HG03521 (cell line): Measurements from ENCODE around the gene RPS6KB1.
"Not testable (repeated sequence)": the region's sequence is repeated elsewhere in the genome, so short reads cannot be mapped to it uniquely, and the experiment has no call there.

Experiments used
- ATAC-seq: cut with Tn5 transposase; IDR thresholded peaks from one replicate; pipeline ENCODE4 v1.9.1; 2021; ENCODE audit warnings: mild to moderate bottlenecking, moderate library complexity; ENCODE audit not compliant: unreplicated experiment

Gene RPS6KB1

DNA sequence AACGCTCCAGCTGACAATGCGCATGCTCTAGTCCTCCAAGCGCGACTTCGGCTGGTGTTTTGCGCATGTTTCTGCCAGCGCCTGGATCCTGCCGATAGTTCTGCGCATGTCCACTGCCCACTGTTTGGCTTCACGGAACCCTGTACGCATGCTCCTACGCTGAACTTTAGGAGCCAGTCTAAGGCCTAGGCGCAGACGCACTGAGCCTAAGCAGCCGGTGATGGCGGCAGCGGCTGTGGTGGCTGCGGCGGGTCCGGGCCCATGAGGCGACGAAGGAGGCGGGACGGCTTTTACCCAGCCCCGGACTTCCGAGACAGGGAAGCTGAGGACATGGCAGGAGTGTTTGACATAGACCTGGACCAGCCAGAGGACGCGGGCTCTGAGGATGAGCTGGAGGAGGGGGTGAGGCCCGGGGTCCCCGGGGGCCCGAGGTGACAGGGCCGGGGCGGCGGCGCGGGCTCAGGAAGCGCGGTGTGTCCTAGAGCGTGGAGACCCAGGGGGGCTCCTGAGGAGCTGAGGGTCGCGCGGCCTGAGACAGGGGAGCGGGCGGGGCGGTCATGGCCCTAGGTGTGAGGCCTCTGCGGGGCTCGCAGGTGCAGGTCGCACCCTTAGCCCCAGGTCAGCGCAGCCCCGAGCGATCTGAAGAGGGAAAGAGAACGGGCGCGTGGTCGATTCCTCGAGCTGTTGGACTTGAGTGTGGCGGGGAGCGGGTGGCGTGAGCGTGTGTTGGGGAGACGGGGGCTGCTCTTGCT lies at the start of gene RPS6KB1, which contains the start of gene TUBD1:
RPS6KB1 (plus strand) TSS at position 198 of the 752 bp plus-strand sequence; CDS start at position 262, 64 bp downstream.
TUBD1 (minus strand) TSS at position 20 of the 752 bp plus-strand sequence. CDS start 1,941 bp downstream, outside the sequence.
- ATAC-seq = peak; percentile 89

DNA sequence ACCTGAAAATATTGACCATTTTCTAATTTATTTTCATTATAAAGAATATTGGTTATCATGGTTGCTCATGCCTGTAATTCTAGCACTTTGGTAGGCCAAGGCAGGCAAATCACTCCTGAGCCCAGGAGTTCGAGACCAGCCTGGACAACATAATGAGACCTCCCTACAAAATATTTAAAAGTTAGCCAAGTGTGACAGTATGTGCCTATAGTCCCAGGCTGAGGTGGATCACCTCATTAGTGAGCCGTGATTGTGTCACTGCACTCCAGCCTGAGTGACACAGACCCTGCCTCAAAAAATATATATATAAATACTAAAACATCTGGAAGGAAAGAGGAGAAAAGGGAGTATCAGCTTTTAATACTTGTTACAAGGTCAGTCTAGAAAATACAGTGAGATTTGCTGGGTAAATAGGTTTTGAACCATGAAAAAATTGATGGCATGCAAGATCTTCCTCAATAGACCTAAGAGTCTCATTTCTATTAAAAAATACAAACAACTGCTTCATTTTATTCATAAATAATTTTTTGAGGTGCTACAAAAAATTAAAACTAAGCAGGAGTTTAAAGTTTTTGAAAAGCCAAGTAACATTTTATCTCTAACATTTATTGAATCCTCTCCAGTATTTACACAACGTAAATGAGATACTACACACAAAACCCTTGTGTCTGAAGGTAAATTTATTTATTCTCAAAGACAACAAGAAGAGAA lies 47.9 kb upstream of the RPS6KB1 start:
- ATAC-seq = no peak

DNA sequence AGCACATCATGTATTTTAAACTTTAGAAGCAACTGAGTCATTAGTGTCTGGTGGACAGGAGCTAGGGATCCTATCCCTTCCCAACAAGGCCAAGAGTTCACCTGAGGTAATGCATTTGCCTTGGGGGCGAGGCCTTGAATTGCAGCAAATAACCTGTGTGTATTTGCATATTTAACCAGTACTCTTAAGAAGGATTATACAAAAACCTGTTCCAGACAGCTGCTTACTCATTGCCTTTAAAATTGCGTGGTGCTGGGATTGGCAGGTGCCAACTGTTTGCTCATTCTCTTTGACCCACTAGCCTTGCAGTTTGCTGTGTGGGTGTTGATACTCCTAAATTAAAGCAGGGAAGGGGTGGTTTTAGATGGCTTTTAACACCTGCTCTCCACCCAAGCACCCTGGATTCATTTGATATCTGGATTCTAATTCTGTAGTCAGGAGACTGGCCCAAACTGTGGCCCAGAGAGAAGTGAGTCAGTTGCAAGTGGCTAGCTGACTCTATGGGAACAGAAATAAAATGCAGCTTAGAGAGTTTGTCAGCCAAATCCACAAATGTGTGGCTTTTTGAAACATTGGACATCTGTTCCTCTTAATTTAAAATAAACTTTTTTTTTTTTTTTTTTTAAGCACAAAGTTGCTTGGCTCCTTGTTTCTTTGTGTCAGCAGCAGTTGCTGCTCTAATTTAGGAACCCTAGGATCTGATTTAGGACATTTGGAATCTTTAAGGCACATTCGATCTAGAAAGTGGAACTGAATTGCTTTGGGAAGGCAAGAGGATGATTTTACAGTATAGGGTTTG lies 47.1 kb upstream of the RPS6KB1 start:
- no peak for ATAC-seq

DNA sequence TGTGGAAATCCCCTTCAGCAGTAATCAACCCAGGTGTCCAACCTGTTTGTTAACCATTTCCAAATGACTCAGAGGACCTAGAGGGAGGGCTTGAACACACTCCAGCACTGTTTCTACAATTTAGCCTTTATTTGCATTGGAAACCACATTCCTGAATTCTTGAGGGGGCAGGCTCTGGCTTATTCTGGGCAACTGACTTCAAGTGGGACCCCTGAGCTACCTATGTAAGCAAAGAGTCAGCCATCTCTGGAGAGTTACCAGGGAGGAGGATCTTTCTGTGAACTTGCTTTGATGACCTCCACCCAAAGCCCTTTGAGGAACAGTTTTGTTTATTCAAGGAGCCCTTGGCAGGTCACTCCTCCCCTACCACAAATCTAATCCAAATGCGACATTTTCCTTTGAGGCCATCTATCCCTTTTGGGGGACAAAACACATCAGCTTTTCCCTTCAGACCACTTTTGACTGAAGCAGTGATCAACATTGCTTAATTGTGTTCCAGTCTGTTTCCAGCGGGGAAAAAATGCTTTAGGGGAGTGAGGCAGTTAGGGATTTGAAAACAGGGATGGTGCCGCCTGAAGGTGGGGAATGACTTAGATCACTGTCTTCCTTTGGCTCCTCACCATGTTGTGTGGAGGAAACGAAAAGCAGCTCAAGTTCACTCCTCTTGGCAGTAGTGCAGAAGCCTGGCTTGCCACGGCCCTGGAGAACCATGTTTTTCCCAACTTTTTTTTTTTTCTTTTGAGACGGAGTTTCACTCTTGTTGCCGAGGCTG lies 46.3 kb upstream of the RPS6KB1 start:
- no peak for ATAC-seq

DNA sequence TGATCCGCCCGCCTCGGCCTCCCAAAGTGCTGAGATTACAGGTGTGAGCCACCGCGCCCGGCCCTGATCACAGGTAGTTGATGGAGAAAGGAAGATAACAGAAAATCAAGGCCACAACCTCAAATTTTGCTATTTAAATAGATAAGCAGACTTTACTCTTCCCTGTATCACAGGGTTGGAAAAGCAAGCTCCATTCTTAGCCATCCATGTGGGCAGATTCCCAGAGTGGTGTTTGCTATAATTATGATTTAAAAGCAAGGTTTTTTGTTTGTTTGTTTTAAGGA lies 44.6 kb upstream of the RPS6KB1 start:
- no peak for ATAC-seq

DNA sequence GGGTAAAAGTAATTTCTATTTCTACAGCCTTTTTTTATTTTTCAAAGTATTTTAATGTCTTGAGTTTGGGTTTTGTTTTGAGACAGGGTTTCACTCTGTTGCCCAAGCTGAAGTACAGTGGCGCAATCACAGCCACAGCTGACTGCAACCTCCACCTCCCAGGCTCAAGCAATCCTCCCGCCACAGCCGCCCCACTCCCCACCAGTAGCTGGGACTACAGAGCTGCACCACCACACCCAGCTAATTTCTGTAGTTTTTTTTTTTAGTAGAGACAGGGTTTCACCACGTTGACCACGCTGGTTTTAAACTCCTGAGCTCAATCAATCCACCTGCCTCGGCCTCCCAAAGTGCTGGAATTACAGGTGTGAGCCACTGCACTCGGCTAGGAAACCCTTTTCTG lies 44.1 kb upstream of the RPS6KB1 start:
- no peak for ATAC-seq

DNA sequence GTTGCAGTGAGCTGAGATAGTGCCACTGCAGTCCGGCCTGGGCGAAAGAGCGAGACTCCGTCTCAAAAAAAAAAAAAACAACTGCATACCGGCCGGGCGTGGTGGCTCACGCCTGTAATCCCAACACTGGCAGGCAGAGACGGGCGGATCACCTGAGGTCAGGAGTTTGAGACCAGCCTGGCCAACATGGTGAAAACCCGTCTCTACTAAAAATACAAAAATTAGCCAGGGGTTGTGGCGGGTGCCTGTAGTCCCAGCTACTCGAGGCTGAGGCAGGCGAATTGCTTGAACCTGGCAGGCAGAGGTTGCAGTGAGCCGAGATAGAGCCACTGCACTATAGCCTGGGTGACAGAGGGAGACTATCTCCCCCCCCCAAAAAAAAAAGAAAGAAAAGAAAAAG lies 42.6 kb upstream of the RPS6KB1 start:
- not testable (repeated sequence) for ATAC-seq

DNA sequence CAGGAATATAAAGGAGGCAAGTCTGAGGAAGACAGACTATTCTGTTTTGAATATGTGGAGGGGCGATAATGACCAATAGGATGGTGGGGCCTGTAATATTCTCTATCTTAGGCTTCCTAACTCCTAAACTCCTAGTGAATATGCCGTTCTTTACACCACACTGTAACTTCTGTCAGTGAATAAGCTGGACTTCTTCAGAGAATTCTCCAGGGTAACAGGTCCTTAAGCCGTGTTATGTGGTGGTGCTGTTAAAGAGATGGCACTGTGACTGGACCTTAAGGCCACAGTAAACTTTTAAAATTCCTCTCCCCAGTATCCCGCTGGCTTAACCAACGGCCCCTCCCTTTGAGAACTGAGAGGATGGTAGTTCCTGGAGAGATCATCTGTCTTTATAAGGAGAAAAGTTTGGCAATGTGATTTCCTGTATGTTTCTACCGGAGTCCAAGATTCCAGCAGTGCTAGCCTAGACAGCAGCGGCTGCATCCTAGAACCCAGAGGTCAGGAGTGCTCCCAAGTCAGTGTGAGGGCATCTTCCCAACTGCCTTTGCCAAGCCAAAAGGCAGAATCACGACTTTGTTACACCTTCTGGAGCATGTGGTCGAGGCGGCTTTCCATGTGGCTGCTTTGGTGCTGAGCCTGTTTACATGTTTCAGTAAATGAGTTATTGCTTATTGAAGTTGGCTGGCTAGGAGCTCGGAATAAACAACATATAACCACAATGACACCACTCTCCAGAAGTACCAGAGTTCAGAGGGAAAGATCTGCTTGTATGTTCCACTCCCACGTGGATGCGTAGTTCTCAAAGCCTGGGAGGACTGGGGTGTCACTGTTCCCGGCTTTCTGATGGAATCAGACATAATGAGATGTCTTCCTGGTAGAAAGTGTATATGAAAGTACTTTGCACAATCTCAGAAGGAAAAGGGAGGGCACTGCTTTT lies 41.2 kb upstream of the RPS6KB1 start:
- no peak for ATAC-seq

DNA sequence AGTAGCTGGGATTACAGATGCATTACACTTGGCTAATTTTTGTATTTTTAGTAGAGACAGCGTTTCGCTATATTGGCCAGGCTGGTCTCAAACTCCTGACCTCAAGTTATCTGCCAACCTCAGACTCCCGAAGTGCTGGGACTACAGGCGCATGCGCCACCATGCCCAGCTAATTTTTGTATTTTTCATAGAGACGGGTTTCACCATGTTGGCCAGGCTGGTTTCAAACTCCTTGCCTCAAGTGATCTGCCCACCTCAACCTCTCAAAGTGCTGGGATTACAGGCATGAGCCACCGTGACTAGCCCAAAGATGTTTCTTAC lies 40.1 kb upstream of the RPS6KB1 start:
- ATAC-seq = not testable (repeated sequence)

DNA sequence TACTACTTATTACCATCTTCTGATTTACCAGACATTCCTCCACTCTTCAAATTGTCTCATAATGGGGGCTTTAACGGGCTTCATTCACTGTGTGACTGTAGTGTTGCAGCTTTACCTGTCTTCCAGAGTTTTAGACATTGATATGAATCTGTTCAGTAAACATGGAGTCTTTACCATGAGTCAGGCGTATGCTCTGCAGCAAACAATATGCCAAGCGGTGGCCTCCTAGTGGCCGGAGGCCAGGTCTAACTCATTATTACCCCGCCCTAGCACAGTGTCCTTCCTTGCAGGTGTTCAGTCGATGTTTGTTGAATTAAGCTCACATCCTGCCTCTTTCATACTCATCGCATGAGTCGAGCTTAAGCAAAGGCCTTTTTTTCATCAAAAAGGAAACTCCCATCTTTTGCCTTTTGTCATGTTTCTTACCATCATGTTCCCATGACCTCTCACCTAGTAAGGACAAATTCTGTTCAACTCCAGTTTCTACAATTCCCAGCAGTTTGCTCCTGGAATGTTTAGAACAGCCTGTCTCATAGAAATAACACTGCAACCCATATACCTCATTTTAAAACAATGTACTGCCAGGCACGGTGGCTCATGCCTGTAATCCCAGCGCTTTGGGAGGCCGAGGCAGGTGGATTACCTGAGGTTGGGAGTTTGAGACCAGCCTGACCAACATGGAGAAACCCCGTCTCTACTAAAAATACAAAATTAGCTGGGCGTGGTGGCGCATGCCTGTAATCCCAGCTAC lies 39.6 kb upstream of the RPS6KB1 start:
- ATAC-seq = no peak

DNA sequence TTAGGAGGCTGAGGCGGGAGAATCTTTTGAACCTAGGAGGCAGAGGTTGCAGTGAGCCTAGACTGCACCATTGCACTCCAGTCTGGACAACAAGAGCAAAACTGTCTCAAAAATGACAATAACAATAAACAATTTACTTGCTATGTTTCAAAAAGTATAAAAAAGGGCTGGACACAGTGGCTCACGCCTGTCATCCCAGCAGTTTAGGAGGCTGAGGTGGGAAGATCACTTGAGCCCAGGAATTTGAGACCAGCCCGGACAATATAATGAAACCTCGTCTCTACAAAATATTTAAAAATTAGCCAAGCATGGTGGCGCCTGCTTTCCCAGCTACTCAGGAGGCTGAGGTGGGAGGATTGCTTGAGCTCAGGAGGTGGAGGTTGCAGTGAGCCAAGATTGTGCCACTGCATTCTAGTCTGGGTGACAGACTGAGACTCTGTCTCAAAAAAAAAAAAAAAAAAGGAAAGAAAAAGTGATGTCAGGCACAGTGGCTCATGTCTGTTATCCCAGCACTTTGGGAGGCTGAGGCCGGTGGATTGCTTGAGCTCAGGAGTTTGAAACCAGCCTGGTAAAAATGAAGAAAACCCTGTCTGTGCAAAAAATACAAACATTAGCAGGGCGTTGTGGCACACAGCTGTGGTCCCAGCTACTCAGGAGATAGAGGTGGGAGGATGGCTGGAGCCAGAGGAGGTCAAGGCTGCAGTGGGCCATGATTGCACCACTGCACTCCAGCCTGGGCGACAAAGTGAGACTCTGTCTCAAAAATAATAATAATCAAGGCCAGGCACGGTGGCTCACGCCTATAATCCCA lies 38.8 kb upstream of the RPS6KB1 start:
- ATAC-seq = not testable (repeated sequence)

DNA sequence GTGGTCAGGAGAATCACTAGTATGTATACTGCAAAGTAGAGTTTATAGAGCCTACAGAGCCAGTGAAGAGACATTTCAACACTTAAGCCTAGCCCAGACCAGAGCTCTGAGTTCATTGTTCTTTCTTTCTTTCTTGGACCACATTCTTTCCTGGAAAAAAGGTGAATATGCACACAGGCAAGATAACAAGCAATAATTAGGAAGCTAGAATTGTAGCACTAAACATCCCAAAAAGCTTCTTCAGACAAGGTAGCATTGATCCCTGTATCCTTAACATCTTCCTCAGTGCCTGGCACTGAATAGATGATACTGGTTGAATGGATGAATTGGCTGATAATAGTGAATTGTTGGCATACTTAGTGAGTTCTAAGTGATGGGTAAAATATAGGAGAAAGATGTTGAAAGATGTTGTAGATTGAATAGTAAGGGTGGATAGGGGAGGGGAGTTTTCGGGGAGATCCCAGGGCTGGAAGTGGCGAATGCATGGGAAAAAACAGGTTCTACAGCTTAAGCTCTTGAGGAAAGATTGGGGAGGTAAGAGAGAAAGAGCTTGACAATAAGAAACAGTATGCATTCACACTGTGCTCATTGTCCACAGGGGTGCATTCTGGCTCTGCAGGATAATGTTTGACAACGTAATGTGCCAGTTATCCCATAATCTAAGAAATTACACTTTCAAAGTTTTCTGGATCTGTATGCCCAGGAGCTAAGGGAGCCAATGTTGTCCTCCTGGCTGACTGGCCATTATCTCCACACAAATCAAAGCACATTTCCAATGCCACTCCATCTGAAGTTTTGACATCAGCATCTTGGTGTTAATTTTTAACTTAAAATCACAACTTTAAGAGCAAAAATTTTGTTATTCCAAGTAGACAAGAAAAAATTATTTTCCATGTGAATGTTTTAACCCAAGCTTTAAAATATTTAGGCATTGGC lies 35.8 kb upstream of the RPS6KB1 start:
- ATAC-seq = no peak

DNA sequence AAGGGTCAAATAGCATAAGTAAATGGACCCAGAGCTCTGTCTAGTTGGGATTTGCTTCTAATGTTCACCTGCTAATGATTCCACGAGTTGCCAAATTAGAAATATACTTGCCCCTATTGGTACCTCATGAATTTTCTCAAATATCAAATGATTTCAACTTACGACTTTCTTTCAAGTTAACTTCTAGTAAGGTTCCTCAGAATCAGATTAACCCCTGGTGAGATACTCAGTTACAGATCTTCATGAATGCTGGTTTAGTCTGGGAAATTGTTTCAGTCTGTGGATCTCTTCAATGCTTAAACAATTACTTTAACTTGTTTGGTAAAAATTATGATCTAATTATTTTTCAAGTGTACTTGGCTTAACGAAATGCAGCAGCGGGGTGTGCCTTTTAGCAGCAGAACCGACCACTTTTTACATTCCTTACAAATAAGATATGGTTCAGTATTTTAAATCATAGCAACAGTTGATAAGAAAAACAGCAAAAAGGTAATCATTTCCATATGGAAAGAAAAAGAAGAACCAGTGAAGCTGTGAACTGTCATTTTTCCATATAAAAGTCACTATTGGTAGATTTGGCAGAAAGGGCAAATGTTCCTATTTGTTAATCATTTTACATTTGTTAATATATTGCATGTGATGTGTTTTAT lies 34.6 kb upstream of the RPS6KB1 start:
- no peak for ATAC-seq

DNA sequence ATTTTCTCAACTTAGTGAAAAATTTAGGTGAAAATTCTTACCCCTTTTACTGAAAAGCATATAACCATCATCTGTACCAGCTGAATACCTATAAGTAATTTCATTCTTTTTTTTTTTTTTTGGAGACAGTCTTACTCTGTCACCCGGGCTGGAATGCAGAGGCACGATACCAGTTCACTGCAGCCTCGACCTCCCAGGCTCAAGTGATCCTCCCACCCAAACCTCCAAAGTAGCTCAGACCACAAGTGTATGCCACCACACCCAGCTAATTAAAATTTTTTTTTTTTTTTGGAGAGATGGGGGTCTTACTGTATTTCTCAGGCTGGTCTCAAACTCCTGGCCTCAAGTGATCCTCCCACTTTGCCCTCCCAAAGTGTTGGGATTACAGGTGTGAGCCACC lies 34.0 kb upstream of the RPS6KB1 start:
- no peak for ATAC-seq

DNA sequence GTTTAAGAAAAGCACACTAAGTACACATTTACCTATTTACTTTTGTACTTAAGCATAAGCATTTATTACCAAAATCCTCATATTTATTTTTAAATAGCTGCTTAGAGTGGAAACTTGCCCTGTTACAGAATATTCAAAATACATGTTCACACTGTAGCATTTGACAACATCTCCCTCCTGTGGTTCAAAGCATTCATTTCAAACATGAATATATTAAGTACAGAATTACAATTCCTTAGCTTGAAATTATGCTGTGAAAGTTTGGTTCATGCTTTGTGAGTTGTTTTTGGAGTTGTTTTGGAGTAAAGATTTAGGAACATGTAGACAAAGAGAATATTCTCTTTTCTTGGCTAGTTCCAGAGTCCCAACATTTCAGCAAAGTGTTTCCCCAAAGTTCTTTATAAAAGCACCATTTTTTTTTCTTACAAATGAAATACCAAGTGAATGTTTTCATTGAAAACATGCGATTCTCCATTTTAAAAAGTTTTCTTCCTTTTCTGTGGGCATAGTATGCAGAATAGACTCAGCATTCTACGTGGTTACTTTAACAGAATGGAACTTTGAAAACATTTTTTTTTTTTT lies 33.4 kb upstream of the RPS6KB1 start:
- no peak for ATAC-seq

DNA sequence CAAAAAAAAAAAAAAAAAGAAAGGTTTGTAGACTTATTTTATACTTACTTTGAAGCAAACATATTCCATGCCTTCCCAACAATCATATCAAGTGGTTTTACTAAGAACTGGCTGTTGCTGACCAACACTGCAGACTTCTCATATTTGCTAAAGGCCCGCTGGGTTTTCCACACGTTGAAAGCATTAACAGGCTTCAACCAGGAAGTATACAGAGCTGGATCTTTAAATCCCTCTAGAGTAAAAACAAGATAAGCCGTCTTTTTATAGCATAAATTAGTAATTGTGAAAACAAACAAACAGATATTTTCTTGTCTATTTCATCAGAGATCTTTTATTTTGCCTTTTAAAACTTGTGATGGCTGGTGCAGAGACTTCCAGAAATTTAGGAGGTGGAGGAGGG lies 29.3 kb upstream of the RPS6KB1 start:
- no peak for ATAC-seq

DNA sequence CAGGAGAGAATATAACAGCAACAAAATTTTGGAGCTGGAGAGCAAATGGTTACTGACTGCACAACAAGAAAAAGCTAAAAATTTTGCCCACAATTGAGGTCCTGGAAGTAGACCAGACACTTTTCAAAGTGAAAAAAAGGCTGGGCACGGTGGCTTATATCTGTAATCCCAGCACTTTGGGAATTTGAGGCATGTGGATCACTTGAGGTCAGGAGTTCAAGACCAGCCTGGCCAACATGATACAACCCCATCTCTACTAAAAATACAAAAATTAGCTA lies 23.0 kb upstream of the RPS6KB1 start:
- ATAC-seq = no peak
